ENCODE measurements around the gene SLC26A9. TPM values are rescaled to one million over a fixed set of nuclear protein-coding genes. Genes with fewer than 3 reads are reported as not detected.

SLC26A9 gene, protein sequence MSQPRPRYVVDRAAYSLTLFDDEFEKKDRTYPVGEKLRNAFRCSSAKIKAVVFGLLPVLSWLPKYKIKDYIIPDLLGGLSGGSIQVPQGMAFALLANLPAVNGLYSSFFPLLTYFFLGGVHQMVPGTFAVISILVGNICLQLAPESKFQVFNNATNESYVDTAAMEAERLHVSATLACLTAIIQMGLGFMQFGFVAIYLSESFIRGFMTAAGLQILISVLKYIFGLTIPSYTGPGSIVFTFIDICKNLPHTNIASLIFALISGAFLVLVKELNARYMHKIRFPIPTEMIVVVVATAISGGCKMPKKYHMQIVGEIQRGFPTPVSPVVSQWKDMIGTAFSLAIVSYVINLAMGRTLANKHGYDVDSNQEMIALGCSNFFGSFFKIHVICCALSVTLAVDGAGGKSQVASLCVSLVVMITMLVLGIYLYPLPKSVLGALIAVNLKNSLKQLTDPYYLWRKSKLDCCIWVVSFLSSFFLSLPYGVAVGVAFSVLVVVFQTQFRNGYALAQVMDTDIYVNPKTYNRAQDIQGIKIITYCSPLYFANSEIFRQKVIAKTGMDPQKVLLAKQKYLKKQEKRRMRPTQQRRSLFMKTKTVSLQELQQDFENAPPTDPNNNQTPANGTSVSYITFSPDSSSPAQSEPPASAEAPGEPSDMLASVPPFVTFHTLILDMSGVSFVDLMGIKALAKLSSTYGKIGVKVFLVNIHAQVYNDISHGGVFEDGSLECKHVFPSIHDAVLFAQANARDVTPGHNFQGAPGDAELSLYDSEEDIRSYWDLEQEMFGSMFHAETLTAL
- under 0.01 TPM in 1 of 2 replicates, not detected in the other for total RNA-seq

DNA sequence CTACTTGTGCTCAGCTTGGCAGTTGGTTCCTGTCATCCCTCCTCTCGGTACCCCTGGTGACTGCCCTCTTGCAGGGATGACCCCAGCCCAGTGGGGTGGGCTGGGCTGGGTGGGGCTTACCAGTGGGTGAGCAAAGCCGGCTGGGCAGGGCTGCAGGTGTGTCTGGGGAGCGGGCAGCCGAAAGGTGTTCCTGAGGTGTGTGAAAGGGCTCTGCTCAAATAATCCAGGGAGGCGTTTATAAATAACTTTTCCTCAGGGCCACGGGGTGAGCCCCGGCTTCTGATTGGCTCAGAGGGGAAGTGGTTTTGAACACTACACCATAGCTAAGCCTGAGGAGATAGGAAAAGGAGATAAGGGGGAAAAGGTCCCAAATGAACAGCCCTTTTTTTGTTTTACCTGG lies at the start of gene SLC26A9:
TSS of gene SLC26A9 (minus strand) at position 212 of the 400 bp plus-strand sequence. CDS start 7,636 bp downstream, outside the sequence.

Other genes with a start within 250 kb of the SLC26A9 start
- 213 and 236 TPM in 2 replicates for gene NUCKS1, start 193.3 kb downstream of the SLC26A9 start, total RNA-seq
- gene RAB29, start 168.0 kb downstream of the SLC26A9 start, total RNA-seq: 30.6 and 36.5 TPM in 2 replicates
- gene SLC41A1, start 130.3 kb downstream of the SLC26A9 start, total RNA-seq: 25.7 and 30.3 TPM in 2 replicates
- 0.11 TPM in 1 of 2 replicates, not detected in the other for gene PM20D1, start 93.3 kb downstream of the SLC26A9 start, total RNA-seq
- 11.6 and 19.9 TPM in 2 replicates for gene RAB7B, start 59.9 kb upstream of the SLC26A9 start, total RNA-seq
- gene CTSE, start 80.4 kb upstream of the SLC26A9 start, total RNA-seq: not detected in 2 replicates
- gene RHEX, start 109.7 kb upstream of the SLC26A9 start, total RNA-seq: not detected in 2 replicates
- gene AVPR1B, start 173.9 kb upstream of the SLC26A9 start, total RNA-seq: not detected in 2 replicates

Data from articular chondrocyte of knee joint (primary cell).